Ovary (tissue), 9 donors: Measurements from ENCODE around the gene KCNK16. TPM values are rescaled to one million over a fixed set of nuclear protein-coding genes. Genes with fewer than 3 reads are reported as not detected.

ENCODE experiments used
- DNase-seq, 5 donors: peaks; one replicate each; pipeline ENCODE4 v3.0.0-alpha.2; 2019 to 2020
- H3K27ac ChIP-seq, 2 donors: fragments of 200-600 bp; one replicate each; pipeline versions ENCODE4 v1.5.1 to v1.8.0; 2019 to 2022
- H3K27me3 ChIP-seq: fragments of 200-600 bp; one replicate; pipeline ENCODE4 v1.8.0; 2022
- H3K36me3 ChIP-seq: fragments of 200-600 bp; sonication (generic); one replicate; pipeline ENCODE4 v1.5.1; 2019
- H3K4me1 ChIP-seq: one replicate; pipeline ENCODE4 v1.8.1; 2013; ENCODE audit warnings: mild to moderate bottlenecking, moderate library complexity; ENCODE audit not compliant: insufficient read depth
- H3K4me3 ChIP-seq: fragments of 200-600 bp; sonication (generic); one replicate; pipeline ENCODE4 v1.5.1; 2017
- H3K9me3 ChIP-seq, 2 donors: fragments of 200-600 bp in 1 of 2; sonication (generic) in 1 of 2; one replicate each; pipeline versions ENCODE4 v1.5.1 to v1.8.1; 2013 to 2019; ENCODE audit warnings: mild to moderate bottlenecking in 1 of 2, moderate library complexity in 1 of 2
- EP300 ChIP-seq: sonication (generic); formaldehyde crosslinking; IDR thresholded peaks from one replicate; pipeline ENCODE4 v1.6.1; 2017; ENCODE audit warnings: antibody characterized with exemption
- POLR2A ChIP-seq: fragments of 450-650 bp; IDR thresholded peaks from one replicate; pipeline ENCODE4 v1.6.1; 2017; ENCODE audit warnings: antibody characterized with exemption, mild to moderate bottlenecking, moderate library complexity
- WGBS, 3 donors: extraction: QIAGEN DNeasy Blood & Tissue Kit in 1 of 3; methylation state at CpG; one replicate each; pipeline versions ENCODE4 v1.1.5 to v1.1.7; 2013 to 2017; 5-methylcytosine and 5-hydroxymethylcytosine counted together
- intact Hi-C, 4 donors: fragments of 100-400 bp; cut with DNase I; formaldehyde crosslinking; loops; one replicate each; pipeline versions ENCODE4 v1.11.0 to v1.15.1; 2022 to 2023
- polyA plus RNA-seq, 2 donors: library from polyadenylated mRNA; stranded (reverse); fragments of 200-250 nt in 1 of 2; fragments of 350-450 nt in 1 of 2; fragmentation: Illumina TruSeq in 1 of 2; extraction: RNeasy Lipid Tissue Mini Kit (QIAGEN cat#74804) in 1 of 2; gene quantifications; one replicate each; pipeline ENCODE4 v1.2.3, GENCODE V29; 2013 to 2014
- total RNA-seq, 7 donors: library from RNA; depleted of rRNA in 2 of 7; stranded (reverse); fragments of >200 nt in 2 of 7; fragmentation: NEBNext Ultra II Directional in 3 of 7; extraction: Animal tissue kit (Norgen Biotek cat#: 25700) in 3 of 7; gene quantifications; one replicate each; pipeline versions ENCODE4 v1.1.0 to v1.2.4, GENCODE V29; 2016 to 2023
- TF ChIP-seq, protein P1 (sequence below), 3 donors: fragments of 450-650 bp in 2 of 3; fragments of 200-600 bp in 1 of 3; IDR thresholded peaks; one replicate each; pipeline versions ENCODE4 v1.5.1 to v1.8.0; 2016 to 2022; ENCODE audit warnings: antibody characterized with exemption in 3 of 3, mild to moderate bottlenecking in 1 of 3
- donor health status: DM: no; HTN: no; CAD: no; lungs with moderate emphysema.
- donor health status: DM: no; HTN: no; CAD: no.
- donor health status: Bipolar disorder and iron deficiency.
- donor health status: DM: yes; HTN: yes; CAD: no.
- donor health status: DM: no; HTN: no; CAD: no.
- donor health status: DM: yes; HTN: yes; CAD: no.

KCNK16 gene
- total and polyA plus RNA-seq, 9 donors, result not detected

DNA sequence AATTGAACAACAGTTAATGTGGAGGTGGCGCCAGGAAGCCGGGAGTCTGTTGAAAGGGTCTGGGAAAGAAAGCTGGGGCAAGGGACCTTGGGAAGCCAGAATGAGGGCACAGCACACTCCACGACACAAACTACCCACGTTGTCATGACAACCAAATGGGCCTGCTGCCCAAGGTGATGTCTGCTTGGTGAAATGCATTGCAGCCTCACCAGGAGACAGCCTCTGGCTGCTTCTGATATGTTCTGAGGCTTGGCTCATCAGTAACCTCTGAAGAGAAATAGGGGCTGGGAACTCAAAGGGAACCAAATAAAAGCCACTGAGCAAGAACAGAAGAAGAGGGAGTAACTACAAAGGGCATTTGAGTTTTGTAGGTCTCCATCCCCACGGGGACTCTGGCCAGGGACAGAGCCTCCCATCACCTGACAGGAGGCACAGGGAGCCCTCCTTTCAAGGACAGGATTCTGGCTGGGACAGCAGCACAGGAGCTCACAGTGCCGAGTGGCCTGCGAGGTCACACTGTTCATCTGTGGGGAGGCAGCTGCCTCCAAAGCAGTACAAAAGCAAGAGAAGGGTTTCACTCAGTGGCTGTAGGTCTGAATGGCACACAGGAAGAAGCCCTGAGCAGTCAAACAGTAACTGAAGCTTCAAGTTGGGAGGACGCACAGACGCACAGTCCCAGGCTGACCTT lies 44.6 kb upstream of the KCNK16 start:
- Histone ChIP-seq H3K9me3 (no peaks in the 10 kb centered on the region), H3K4me1 (no peaks in the 10 kb centered on the region), H3K27me3 (no peaks in the 10 kb centered on the region), H3K4me3 (no peak overlapping the region), H3K36me3 (no peaks in the 10 kb centered on the region), H3K27ac (no peak overlapping the region)
- no peak for TF ChIP-seq POLR2A
- no peak for TF ChIP-seq EP300
- TF ChIP-seq, protein P1, sequence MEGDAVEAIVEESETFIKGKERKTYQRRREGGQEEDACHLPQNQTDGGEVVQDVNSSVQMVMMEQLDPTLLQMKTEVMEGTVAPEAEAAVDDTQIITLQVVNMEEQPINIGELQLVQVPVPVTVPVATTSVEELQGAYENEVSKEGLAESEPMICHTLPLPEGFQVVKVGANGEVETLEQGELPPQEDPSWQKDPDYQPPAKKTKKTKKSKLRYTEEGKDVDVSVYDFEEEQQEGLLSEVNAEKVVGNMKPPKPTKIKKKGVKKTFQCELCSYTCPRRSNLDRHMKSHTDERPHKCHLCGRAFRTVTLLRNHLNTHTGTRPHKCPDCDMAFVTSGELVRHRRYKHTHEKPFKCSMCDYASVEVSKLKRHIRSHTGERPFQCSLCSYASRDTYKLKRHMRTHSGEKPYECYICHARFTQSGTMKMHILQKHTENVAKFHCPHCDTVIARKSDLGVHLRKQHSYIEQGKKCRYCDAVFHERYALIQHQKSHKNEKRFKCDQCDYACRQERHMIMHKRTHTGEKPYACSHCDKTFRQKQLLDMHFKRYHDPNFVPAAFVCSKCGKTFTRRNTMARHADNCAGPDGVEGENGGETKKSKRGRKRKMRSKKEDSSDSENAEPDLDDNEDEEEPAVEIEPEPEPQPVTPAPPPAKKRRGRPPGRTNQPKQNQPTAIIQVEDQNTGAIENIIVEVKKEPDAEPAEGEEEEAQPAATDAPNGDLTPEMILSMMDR (IDR thresholded peaks at IDR 0.05), result no peak
- DNase-seq, result no peak
- intact Hi-C loops, result loop anchor here in 1 of 4 donors (10.0 kb wide), 1 partner anchor 518 kb away; no protein-coding TSS in a partner anchor
- 53 to 62% (median 60%) methylated on average over 9 of the region's 9 CpGs for WGBS, 3 donors

DNA sequence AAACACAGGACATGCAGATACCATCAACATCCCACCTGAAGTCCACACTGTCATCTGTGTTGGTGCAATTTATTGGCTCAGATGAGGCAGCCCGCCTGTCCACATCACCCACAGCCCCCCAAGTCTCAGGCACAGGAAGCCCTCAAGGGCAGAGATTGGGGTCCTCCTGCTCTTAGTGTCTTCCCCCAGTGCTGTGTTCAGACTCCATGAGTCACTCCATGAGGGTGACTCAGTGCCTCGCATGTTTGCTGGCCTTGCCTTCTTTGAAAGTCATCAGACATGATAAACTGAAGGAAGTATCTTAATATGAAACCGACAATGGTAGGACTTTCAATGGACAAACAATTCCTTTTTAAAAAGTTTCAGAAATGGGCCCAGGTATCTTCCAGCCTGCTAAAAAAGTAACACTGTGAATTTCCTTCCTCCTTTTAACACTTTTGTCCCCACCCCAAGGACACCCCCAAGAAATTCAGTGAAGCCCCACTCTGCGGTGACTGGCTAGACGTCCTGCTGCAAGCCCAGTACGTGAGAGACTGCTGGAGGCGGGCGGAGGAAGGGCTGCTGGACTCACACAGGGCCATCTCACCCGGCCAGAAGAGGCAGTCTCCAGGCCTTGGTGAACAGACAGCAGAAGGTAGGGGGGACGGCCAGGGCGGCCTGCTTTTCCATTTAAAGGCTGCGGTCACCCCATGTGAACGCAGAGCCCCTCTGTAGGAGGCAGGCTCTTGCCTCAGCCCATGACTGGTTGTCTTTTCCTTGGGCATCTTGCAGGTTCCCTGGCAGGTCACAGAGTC lies 43.0 kb upstream of the KCNK16 start:
- Histone ChIP-seq H3K4me1 (no peaks in the 10 kb centered on the region), H3K4me3 (no peak overlapping the region), H3K36me3 (no peaks in the 10 kb centered on the region), H3K27me3 (no peaks in the 10 kb centered on the region), H3K27ac (no peak overlapping the region), H3K9me3 (no peaks in the 10 kb centered on the region)
- 87 to 92% (median 90%) methylated on average over 13 of the region's 13 CpGs for WGBS, 3 donors
- no peak for TF ChIP-seq POLR2A
- TF ChIP-seq EP300, result no peak
- TF ChIP-seq, protein P1 (IDR thresholded peaks at IDR 0.05), result no peak
- intact Hi-C loops, result loop anchor here in 1 of 4 donors (10.0 kb wide), 1 partner anchor 519 kb away; no protein-coding TSS in a partner anchor
- DNase-seq, result no peak

DNA sequence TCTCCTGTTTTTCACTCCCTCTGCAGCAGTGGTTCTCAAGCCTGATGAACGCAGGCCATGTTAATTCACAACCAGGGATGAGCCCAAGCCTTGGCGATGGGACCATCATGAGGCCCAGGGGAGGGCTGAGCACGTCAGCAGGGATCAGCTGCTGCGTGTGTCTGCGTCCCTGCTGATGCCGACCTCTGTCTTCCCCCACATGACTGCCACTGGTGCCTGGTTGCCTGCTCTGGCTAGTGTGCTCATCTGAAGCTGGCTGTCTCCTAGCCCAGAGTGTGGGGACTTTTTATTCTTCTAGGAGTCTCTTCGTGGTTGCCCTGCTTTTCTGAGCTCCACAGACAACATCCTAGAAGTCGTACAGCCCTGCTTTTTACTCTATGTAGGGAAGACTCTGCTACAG lies 40.8 kb upstream of the KCNK16 start:
- Histone ChIP-seq H3K9me3 (no peaks in the 10 kb centered on the region), H3K36me3 (no peaks in the 10 kb centered on the region), H3K4me1 (no peaks in the 10 kb centered on the region), H3K27me3 (no peaks in the 10 kb centered on the region), H3K4me3 (no peak overlapping the region), H3K27ac (no peak overlapping the region)
- TF ChIP-seq POLR2A (no peak), EP300 (no peak)
- TF ChIP-seq, protein P1 (IDR thresholded peaks at IDR 0.05), result no peak
- WGBS, 3 donors, result 92 to 93% (median 92%) methylated on average over 8 of the region's 8 CpGs
- DNase-seq, result no peak
- intact Hi-C loops, result loop anchor here in 2 of 4 donors (5.0 to 10.0 kb wide), 2 partner anchors 522 to 529 kb away; no protein-coding TSS in a partner anchor

DNA sequence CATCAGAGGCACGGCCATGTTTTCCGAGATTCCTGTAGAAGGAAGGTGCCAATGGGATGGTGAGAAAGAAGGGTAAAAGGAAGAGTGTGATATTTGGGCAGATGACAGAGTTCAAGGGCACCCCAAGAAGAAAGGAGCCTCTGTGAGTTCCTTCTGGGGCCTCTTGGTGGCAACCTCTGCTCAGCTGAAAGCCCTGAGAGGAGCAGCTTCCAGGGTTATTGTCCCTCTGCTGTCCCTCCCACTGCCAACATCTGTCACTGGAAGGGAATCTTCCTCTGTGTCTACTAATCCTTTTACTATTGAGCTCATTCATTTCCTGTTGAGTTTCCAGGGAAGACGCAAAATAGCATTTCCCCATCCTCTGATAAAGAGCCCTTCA lies 40.0 kb upstream of the KCNK16 start:
- intact Hi-C loops, result loop anchor here in 2 of 4 donors (5.0 to 10.0 kb wide), 2 partner anchors 522 to 530 kb away; no protein-coding TSS in a partner anchor
- no peak for DNase-seq
- 37 to 42% (median 39%) methylated on average over 3 of the region's 3 CpGs for WGBS, 3 donors

More for the DNA sequence above, 40.0 kb upstream of the KCNK16 start:
- H3K27ac ChIP-seq, result no peak overlapping the region
- TF ChIP-seq, protein P1 (IDR thresholded peaks at IDR 0.05), result no peak
- TF ChIP-seq POLR2A (no peak), EP300 (no peak)
- no peak overlapping the region for H3K4me3 ChIP-seq
- no peaks in the 10 kb centered on the region for H3K4me1 ChIP-seq
- no peaks in the 10 kb centered on the region for H3K27me3 ChIP-seq
- no peaks in the 10 kb centered on the region for H3K36me3 ChIP-seq
- H3K9me3 ChIP-seq, result no peaks in the 10 kb centered on the region
